Esophagus muscularis mucosa (tissue), 4 donors: ENCODE measurements around the gene ELAPOR2.

Source experiments
- EP300 ChIP-seq: sonication (generic); formaldehyde crosslinking; IDR thresholded peaks from one replicate; pipeline ENCODE4 v1.6.1; 2017; ENCODE audit warnings: antibody characterized with exemption
- POLR2AphosphoS5 ChIP-seq, 2 donors: sonication (generic); formaldehyde crosslinking; IDR thresholded peaks; one replicate each; pipeline ENCODE4 v1.6.1; 2017; ENCODE audit warnings: antibody characterized with exemption in 2 of 2
- TF ChIP-seq, protein P1 (sequence below), 3 experiments: fragments of 200-600 bp in 2 of 3; fragments of 450-650 bp in 1 of 3; sonication (generic) in 2 of 3; IDR thresholded peaks; one replicate each; pipeline ENCODE4 v1.5.1; 2017 to 2019; ENCODE audit warnings: antibody characterized with exemption in 3 of 3, mild to moderate bottlenecking in 2 of 3, moderate library complexity in 1 of 3

DNA sequence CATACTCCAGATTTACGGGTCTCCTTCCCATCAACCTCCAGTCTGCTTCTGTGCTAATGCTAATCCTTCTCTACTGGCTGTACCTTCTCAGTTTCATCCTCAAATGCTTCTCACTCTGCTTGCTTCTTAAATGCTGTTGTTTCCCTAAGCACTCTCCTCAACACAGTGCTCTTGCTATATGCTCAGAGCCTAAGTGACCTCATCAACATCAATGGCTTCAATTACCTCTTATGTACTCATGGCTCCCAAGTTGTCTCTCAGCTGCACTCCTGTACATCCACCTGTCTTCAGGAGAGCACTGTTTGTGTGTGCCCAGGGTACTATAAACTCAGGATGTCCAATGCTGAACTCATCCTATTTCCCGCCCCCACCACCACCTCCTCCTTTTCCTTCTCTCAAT lies 22.5 kb downstream of the ELAPOR2 start:
- TF ChIP-seq, protein P1, sequence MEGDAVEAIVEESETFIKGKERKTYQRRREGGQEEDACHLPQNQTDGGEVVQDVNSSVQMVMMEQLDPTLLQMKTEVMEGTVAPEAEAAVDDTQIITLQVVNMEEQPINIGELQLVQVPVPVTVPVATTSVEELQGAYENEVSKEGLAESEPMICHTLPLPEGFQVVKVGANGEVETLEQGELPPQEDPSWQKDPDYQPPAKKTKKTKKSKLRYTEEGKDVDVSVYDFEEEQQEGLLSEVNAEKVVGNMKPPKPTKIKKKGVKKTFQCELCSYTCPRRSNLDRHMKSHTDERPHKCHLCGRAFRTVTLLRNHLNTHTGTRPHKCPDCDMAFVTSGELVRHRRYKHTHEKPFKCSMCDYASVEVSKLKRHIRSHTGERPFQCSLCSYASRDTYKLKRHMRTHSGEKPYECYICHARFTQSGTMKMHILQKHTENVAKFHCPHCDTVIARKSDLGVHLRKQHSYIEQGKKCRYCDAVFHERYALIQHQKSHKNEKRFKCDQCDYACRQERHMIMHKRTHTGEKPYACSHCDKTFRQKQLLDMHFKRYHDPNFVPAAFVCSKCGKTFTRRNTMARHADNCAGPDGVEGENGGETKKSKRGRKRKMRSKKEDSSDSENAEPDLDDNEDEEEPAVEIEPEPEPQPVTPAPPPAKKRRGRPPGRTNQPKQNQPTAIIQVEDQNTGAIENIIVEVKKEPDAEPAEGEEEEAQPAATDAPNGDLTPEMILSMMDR (IDR thresholded peaks at IDR 0.05) = no peak
- TF ChIP-seq EP300 = no peak
- no peak for TF ChIP-seq POLR2AphosphoS5 (IDR thresholded peaks at IDR 0.05)
